Ishikawa (cell line): ENCODE measurements around the gene DDX31.

Source experiments
- CEBPB ChIP-seq: IDR thresholded peaks from 2 replicates; pipeline ENCODE4 v1.6.1; 2012
- EP300 ChIP-seq: IDR thresholded peaks from 2 replicates; pipeline ENCODE4 v1.6.1; 2012; ENCODE audit warnings: borderline replicate concordance
- FOXM1 ChIP-seq: IDR thresholded peaks from 2 replicates; pipeline ENCODE4 v1.6.1; 2012; ENCODE audit warnings: low read depth, borderline replicate concordance
- RAD21 ChIP-seq: IDR thresholded peaks from 2 replicates; pipeline ENCODE4 v1.6.1; 2012; ENCODE audit warnings: low read depth
- TCF12 ChIP-seq: IDR thresholded peaks from 2 replicates; pipeline ENCODE4 v1.6.1; 2012; ENCODE audit warnings: low read depth
- YY1 ChIP-seq: IDR thresholded peaks from 2 replicates; pipeline ENCODE4 v1.6.1; 2012; ENCODE audit warnings: low read depth
- ZBTB7A ChIP-seq: IDR thresholded peaks from 2 replicates; pipeline ENCODE4 v1.6.1; 2012; ENCODE audit warnings: low read depth
- TF ChIP-seq, protein P1 (sequence below): IDR thresholded peaks from 2 replicates; pipeline ENCODE4 v1.6.1; 2012
- TF ChIP-seq, protein P2 (sequence below): IDR thresholded peaks from 2 replicates; pipeline ENCODE4 v1.6.1; 2012; ENCODE audit warnings: low read depth, mild to moderate bottlenecking
- TF ChIP-seq, protein P3 (sequence below): IDR thresholded peaks from 2 replicates; pipeline ENCODE4 v1.6.1; 2012

DNA sequence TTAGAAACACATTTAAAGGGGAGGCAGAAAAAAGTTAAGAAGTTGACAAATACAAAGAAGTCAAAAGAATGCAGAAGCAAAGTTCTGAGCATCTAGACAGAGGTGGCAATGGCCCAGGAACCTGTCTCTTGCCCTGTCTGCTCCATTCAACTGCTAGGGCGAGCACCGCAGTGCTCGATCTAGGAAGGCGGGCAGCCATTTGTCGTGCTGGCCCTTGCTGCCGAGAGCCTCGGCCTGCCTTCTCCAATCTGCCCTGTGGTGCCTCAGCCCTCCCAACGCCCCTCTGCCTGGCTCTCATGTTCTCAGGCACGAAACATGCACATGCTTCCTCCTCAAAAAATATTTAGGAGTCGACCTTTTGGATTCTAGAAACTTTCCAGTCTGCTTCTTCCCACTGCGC, 42.2 kb downstream of the DDX31 start:
- TF ChIP-seq RAD21: no peak
- TF ChIP-seq EP300: no peak
- TF ChIP-seq TCF12: no peak
- TF ChIP-seq CEBPB: no peak
- TF ChIP-seq, protein P1, sequence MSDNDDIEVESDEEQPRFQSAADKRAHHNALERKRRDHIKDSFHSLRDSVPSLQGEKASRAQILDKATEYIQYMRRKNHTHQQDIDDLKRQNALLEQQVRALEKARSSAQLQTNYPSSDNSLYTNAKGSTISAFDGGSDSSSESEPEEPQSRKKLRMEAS: no peak
- TF ChIP-seq, protein P2, sequence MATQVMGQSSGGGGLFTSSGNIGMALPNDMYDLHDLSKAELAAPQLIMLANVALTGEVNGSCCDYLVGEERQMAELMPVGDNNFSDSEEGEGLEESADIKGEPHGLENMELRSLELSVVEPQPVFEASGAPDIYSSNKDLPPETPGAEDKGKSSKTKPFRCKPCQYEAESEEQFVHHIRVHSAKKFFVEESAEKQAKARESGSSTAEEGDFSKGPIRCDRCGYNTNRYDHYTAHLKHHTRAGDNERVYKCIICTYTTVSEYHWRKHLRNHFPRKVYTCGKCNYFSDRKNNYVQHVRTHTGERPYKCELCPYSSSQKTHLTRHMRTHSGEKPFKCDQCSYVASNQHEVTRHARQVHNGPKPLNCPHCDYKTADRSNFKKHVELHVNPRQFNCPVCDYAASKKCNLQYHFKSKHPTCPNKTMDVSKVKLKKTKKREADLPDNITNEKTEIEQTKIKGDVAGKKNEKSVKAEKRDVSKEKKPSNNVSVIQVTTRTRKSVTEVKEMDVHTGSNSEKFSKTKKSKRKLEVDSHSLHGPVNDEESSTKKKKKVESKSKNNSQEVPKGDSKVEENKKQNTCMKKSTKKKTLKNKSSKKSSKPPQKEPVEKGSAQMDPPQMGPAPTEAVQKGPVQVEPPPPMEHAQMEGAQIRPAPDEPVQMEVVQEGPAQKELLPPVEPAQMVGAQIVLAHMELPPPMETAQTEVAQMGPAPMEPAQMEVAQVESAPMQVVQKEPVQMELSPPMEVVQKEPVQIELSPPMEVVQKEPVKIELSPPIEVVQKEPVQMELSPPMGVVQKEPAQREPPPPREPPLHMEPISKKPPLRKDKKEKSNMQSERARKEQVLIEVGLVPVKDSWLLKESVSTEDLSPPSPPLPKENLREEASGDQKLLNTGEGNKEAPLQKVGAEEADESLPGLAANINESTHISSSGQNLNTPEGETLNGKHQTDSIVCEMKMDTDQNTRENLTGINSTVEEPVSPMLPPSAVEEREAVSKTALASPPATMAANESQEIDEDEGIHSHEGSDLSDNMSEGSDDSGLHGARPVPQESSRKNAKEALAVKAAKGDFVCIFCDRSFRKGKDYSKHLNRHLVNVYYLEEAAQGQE: no peak
- TF ChIP-seq, protein P3, sequence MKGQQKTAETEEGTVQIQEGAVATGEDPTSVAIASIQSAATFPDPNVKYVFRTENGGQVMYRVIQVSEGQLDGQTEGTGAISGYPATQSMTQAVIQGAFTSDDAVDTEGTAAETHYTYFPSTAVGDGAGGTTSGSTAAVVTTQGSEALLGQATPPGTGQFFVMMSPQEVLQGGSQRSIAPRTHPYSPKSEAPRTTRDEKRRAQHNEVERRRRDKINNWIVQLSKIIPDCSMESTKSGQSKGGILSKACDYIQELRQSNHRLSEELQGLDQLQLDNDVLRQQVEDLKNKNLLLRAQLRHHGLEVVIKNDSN: no peak
- no peak for TF ChIP-seq ZBTB7A
- TF ChIP-seq FOXM1: no peak
- TF ChIP-seq YY1: no peak
